Activated CD4-positive, alpha-beta T cell treated with anti-CD3 and anti-CD28 coated beads, Interleukin-2, amount 10 ng/mL, durations not matched to agents 24 days and 14 days (primary cell): ENCODE results near the gene PRKG1. TPM values are rescaled to one million over a fixed set of nuclear protein-coding genes. Genes with fewer than 3 reads are reported as not detected.

Source experiments
- DNase-seq: peaks from one replicate; pipeline ENCODE4 v3.0.0; 2022
- H3K27ac Mint-ChIP-seq: one replicate; pipeline ENCODE4 v1.8.0; 2022; ENCODE audit warnings: mild to moderate bottlenecking, mixed read lengths
- H3K27me3 Mint-ChIP-seq: one replicate; pipeline ENCODE4 v1.8.0; 2022; ENCODE audit warnings: mixed read lengths
- H3K36me3 Mint-ChIP-seq: one replicate; pipeline ENCODE4 v1.8.0; 2022; ENCODE audit warnings: low read depth, mild to moderate bottlenecking, mixed read lengths
- H3K4me1 Mint-ChIP-seq: one replicate; pipeline ENCODE4 v1.8.0; 2021; ENCODE audit warnings: mixed read lengths
- H3K4me3 Mint-ChIP-seq: one replicate; pipeline ENCODE4 v1.8.0; 2022; ENCODE audit warnings: mild to moderate bottlenecking, moderate library complexity, mixed read lengths
- H3K9me3 Mint-ChIP-seq: one replicate; pipeline ENCODE4 v1.8.0; 2021; ENCODE audit warnings: mixed read lengths
- intact Hi-C: fragments of 100-400 bp; cut with micrococcal nuclease; formaldehyde crosslinking; loops from one replicate; pipeline ENCODE4 v1.15.1; 2023
- total RNA-seq: library from RNA; stranded (reverse); gene quantifications from 2 replicates; pipeline ENCODE4 v1.2.3, GENCODE V29; 2022

Gene PRKG1
- total RNA-seq, 1 donor from 2014 or later, result not detected

DNA sequence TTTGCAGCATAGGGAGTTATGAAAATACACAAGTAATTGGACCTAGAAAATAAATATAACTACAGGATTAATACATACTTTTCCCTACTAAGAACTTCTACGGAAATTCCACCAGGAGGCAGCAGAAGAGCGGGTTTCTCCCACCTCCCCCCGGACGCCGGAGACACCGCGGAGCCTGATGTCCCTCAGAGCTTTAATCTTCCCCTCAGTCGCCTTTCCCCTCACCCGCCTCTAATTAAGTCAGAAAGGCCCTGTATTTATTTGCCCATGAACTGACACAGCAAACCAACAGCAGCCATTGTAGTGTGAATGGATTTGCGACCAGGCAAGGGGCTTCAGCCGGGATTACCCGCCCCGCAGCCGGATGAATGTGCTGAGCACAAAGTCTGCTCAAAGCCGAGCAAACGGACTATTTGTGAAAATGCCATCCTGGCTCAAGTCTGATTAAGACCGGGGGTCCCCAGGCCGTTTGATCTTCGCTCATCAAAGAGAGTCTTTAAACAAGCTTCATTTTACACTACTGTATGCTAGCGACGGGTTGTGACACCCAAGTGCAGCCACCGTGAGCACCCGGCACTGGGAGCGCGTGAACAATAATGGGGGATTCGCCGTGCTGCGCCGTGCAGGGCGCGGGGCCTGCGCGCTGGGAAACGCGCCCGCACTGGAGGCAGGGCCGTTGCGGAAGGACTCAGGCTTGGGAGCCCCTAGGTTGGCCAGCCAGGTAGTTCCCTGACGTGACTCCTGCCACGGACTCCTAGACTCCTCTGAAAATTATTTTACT is 1234.2 kb downstream of the PRKG1 start:
- peak; percentile 59 for DNase-seq
- H3K4me1 Mint-ChIP-seq, result peaks cover 4% of the 10 kb centered on the region

GRCh38 chr10:52312942-52313255 is 1238.6 kb downstream of the PRKG1 start:
- no peak for DNase-seq
- Mint-ChIP-seq H3K4me3 (no peak overlapping the region), H3K27me3 (peaks cover 69% of the 10 kb centered on the region), H3K4me1 (peaks cover 10% of the 10 kb centered on the region), H3K27ac (no peak overlapping the region), H3K9me3 (no peaks in the 10 kb centered on the region), H3K36me3 (no peaks in the 10 kb centered on the region)
- intact Hi-C loops, result no loop called here

More for the DNA sequence above, 1234.2 kb downstream of the PRKG1 start:
- H3K36me3 Mint-ChIP-seq, result no peaks in the 10 kb centered on the region
- H3K9me3 Mint-ChIP-seq, result no peaks in the 10 kb centered on the region
- H3K27ac Mint-ChIP-seq, result no peak overlapping the region
- H3K4me3 Mint-ChIP-seq, result no peak overlapping the region
- intact Hi-C loops, result loop anchor here (2.0 to 10.0 kb wide), 2 partner anchors 180 to 476 kb away; no protein-coding TSS in a partner anchor
- H3K27me3 Mint-ChIP-seq, result peaks cover 45% of the 10 kb centered on the region

- H3K36me3 Mint-ChIP-seq, result no peaks in the 10 kb centered on the region
- H3K9me3 Mint-ChIP-seq, result no peaks in the 10 kb centered on the region
- H3K27ac Mint-ChIP-seq, result no peak overlapping the region
- no peak for DNase-seq
- intact Hi-C loops, result no loop called here
- no peak overlapping the region for H3K4me3 Mint-ChIP-seq
- H3K4me1 Mint-ChIP-seq, result peaks cover 10% of the 10 kb centered on the region
- peaks cover 64% of the 10 kb centered on the region for H3K27me3 Mint-ChIP-seq
These were observed 1239.1 kb downstream of the PRKG1 start for GRCh38 chr10:52313256-52313932.

GRCh38 chr10:52313933-52314821 is 1239.9 kb downstream of the PRKG1 start, which contains the start of gene DKK1:
Gene DKK1, plus strand, starts transcription at chr10:52314281. Its CDS starts 154 bp downstream, at chr10:52314435.
- H3K27ac Mint-ChIP-seq, result no peak within 1 kb of the TSS
- H3K4me3 Mint-ChIP-seq, result peak within 1 kb of the TSS; percentile 34

DNA sequence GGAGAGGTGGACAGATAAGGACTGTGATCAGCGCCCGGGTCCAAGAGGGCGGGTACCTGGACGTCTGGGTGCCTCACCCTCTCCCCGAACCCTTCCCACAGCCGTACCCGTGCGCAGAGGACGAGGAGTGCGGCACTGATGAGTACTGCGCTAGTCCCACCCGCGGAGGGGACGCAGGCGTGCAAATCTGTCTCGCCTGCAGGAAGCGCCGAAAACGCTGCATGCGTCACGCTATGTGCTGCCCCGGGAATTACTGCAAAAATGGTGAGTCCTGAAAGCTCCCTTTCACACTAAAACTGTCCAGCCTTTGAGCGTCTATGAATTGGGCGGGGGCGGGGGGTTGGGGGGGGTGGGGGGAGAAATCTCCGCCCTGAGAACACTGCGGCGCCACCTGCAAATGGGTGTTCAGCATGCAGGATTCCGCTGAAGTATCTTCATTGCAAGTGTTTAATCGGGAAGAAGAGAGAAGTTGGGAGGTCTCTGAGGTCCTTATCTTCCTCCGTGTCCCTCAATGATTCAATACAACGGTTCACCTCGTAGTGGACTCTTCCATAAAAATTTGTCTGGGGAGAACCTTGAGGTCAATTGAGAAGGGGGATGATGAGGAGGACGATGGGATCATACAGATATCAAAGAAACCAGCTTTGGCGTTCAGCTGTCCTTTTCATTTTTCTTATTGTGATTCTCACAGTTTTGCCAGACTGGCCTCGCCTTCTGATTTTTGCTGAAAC is 1240.7 kb downstream of the PRKG1 start:
- no peak overlapping the region for H3K27ac Mint-ChIP-seq
- no peak overlapping the region for H3K4me3 Mint-ChIP-seq
- peaks cover 49% of the 10 kb centered on the region for H3K27me3 Mint-ChIP-seq
- no peak for DNase-seq
- H3K9me3 Mint-ChIP-seq, result no peaks in the 10 kb centered on the region
- no peaks in the 10 kb centered on the region for H3K36me3 Mint-ChIP-seq
- intact Hi-C loops, result no loop called here
- H3K4me1 Mint-ChIP-seq, result peaks cover 10% of the 10 kb centered on the region

More at GRCh38 chr10:52313933-52314821, 1239.9 kb downstream of the PRKG1 start, which contains the start of gene DKK1:
- intact Hi-C loops, result no loop called here
- Mint-ChIP-seq H3K9me3 (no peaks in the 10 kb centered on the region), H3K4me1 (peaks cover 10% of the 10 kb centered on the region), H3K27me3 (peaks cover 56% of the 10 kb centered on the region), H3K36me3 (no peaks in the 10 kb centered on the region)
- DNase-seq, result peak; percentile 67

GRCh38 chr10:52316001-52316400 is 1241.7 kb downstream of the PRKG1 start:
- intact Hi-C loops, result no loop called here
- Mint-ChIP-seq H3K27ac (no peak overlapping the region), H3K9me3 (no peaks in the 10 kb centered on the region), H3K4me3 (no peak overlapping the region), H3K27me3 (peaks cover 45% of the 10 kb centered on the region), H3K4me1 (peaks cover 10% of the 10 kb centered on the region), H3K36me3 (no peaks in the 10 kb centered on the region)
- no peak for DNase-seq

DNA sequence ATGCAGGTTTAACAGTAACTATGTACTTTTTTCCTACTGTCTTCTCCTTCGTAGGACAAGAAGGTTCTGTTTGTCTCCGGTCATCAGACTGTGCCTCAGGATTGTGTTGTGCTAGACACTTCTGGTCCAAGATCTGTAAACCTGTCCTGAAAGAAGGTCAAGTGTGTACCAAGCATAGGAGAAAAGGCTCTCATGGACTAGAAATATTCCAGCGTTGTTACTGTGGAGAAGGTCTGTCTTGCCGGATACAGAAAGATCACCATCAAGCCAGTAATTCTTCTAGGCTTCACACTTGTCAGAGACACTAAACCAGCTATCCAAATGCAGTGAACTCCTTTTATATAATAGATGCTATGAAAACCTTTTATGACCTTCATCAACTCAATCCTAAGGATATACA is 1242.2 kb downstream of the PRKG1 start:
- Mint-ChIP-seq H3K36me3 (no peaks in the 10 kb centered on the region), H3K4me3 (no peak overlapping the region), H3K4me1 (peaks cover 10% of the 10 kb centered on the region), H3K27ac (no peak overlapping the region), H3K9me3 (no peaks in the 10 kb centered on the region), H3K27me3 (peaks cover 41% of the 10 kb centered on the region)
- DNase-seq, result no peak
- intact Hi-C loops, result no loop called here

DNA sequence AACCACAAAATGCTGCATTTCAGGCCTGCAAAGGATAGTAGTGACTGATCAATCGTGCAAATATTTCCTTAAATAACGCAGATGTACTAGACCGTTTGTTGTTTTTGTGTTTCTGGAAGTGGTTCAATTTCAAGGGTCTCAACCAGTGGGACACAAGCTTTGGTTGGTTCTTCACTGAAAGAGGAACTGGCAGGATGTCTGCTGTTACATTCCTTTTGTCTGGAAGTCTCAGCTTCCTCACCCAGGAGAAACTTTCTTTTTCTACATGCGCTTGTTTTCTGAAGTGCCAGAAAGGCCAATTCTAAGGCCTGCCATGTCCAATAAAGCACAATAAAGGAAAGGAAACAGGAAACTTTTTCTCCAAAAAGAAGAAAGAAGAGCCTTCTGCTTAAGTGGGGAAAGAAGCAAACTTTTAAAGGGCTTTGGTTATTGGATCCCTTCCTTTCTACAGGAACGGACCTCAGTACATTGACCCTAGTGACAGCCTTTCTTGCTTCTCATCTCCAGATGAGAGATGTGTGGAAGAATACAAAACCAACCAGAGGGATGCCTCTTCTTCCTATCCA is 1243.9 kb downstream of the PRKG1 start:
- Mint-ChIP-seq H3K4me3 (no peak overlapping the region), H3K9me3 (no peaks in the 10 kb centered on the region), H3K27ac (no peak overlapping the region), H3K27me3 (peaks cover 26% of the 10 kb centered on the region), H3K4me1 (peaks cover 8% of the 10 kb centered on the region), H3K36me3 (no peaks in the 10 kb centered on the region)
- no peak for DNase-seq
- intact Hi-C loops, result no loop called here

DNA sequence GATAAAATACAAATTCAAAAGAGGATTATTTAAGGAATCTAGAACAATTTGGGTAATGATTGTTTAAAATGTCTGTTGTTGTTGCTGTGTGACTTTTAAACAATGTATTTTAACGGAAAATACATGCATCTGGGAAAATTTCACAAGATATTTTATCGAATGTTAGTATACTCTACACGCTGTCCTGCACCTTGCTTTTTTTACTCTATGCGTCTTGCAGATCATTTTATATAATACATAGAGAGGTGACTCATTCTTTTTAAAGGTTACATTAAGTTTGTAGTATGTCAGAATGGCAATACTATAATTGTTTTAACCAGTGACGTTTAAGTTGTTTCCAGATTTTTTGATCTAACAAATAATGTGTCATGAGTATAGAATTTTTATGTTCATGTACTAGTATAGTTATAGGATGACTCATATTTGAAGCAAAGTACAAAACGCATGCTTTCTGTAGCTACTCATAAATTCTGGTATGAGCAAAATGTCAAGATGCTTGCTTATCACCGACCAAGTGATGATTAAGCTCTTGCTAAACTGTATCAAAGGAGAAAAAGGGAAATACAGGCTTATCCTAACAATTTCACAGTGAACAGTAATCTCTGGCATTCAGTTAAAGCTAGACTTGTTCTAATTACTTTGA is 1244.7 kb downstream of the PRKG1 start:
- Mint-ChIP-seq H3K36me3 (no peaks in the 10 kb centered on the region), H3K4me1 (peaks cover 4% of the 10 kb centered on the region), H3K27ac (no peak overlapping the region), H3K9me3 (no peaks in the 10 kb centered on the region), H3K4me3 (no peak overlapping the region), H3K27me3 (peaks cover 20% of the 10 kb centered on the region)
- intact Hi-C loops, result no loop called here
- no peak for DNase-seq

- intact Hi-C loops, result no loop called here
- Mint-ChIP-seq H3K27ac (no peak overlapping the region), H3K4me1 (no peaks in the 10 kb centered on the region), H3K4me3 (no peak overlapping the region), H3K36me3 (no peaks in the 10 kb centered on the region), H3K27me3 (peaks cover 10% of the 10 kb centered on the region), H3K9me3 (no peaks in the 10 kb centered on the region)
- DNase-seq, result no peak
These were observed 1245.6 kb downstream of the PRKG1 start for GRCh38 chr10:52319926-52320325.

DNA sequence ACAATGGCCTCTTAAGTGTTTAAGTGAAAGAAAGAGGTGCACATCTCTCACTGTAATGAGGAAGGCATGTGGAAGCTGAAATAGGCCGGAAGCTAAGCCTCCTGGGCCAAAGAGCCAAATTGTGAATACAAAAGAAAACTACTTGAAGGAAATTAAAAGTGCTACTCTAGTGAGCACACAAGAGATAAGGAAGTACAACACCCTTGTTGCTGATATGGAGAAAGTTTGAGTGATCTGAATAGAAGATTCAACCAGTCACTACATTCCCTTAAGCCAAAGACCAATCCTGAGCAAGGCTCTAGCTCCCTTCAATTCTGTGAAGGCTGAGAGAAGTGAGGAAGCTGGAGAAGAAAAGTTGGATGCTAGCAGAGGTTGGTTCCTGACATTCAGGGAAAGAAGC is 1248.0 kb downstream of the PRKG1 start:
- DNase-seq, result no peak
- H3K9me3 Mint-ChIP-seq, result no peaks in the 10 kb centered on the region
- no peak overlapping the region for H3K27ac Mint-ChIP-seq
- no peaks in the 10 kb centered on the region for H3K36me3 Mint-ChIP-seq
- intact Hi-C loops, result no loop called here
- no peaks in the 10 kb centered on the region for H3K27me3 Mint-ChIP-seq
- no peak overlapping the region for H3K4me3 Mint-ChIP-seq
- H3K4me1 Mint-ChIP-seq, result no peaks in the 10 kb centered on the region

- Mint-ChIP-seq H3K27me3 (no peaks in the 10 kb centered on the region), H3K9me3 (no peaks in the 10 kb centered on the region), H3K36me3 (no peaks in the 10 kb centered on the region), H3K4me1 (no peaks in the 10 kb centered on the region), H3K27ac (no peak overlapping the region), H3K4me3 (no peak overlapping the region)
- intact Hi-C loops, result no loop called here
- no peak for DNase-seq
These were observed 1248.6 kb downstream of the PRKG1 start for GRCh38 chr10:52322936-52323335.

DNA sequence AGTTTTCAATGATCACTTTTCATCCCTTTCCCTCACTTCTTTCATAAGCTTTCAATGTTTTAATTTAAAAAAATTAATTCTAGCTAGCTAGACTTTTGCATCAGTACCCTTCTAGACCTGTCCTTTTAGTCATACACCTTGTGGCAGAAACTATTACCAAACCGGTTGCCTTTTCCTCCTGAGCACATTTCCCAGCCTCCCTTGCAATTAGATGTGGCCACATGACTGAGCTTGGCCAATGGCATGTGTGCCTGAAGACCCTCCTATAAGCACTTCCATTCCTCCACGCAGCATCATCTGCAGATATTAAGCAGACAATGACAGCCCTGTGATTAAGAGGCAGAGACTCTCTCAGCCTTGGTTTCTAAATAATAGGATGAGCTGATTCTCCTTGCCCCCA is 1252.1 kb downstream of the PRKG1 start:
- Mint-ChIP-seq H3K4me3 (no peak overlapping the region), H3K36me3 (no peaks in the 10 kb centered on the region)
- intact Hi-C loops, result no loop called here

More for the DNA sequence above, 1252.1 kb downstream of the PRKG1 start:
- no peak overlapping the region for H3K27ac Mint-ChIP-seq
- H3K4me1 Mint-ChIP-seq, result no peaks in the 10 kb centered on the region
- H3K9me3 Mint-ChIP-seq, result no peaks in the 10 kb centered on the region
- no peak for DNase-seq
- no peaks in the 10 kb centered on the region for H3K27me3 Mint-ChIP-seq
